Activated naive CD4-positive, alpha-beta T cell treated with anti-CD3 and anti-CD28 coated beads for 36 hours (primary cell): ENCODE data around the gene CAMKK1. TPM values are rescaled to one million over a fixed set of nuclear protein-coding genes. Genes with fewer than 3 reads are reported as not detected.

Source experiments
- CTCF ChIA-PET: fragments of 350-600 bp; sonication (Branson Sonifier 250); formaldehyde crosslinking; loops from one replicate; lab custom pipeline; 2021; ENCODE audit warnings: antibody characterized with exemption; lab: Charles Lee
- DNase-seq: peaks from one replicate; pipeline ENCODE4 v3.0.0-alpha.2; 2020
- H3K27ac Mint-ChIP-seq: one replicate; pipeline ENCODE4 v1.8.0; 2021; ENCODE audit warnings: mild to moderate bottlenecking, mixed read lengths
- H3K27me3 Mint-ChIP-seq: one replicate; pipeline ENCODE4 v1.8.0; 2021; ENCODE audit warnings: low read depth, mixed read lengths
- H3K36me3 Mint-ChIP-seq: one replicate; pipeline ENCODE4 v1.8.0; 2021; ENCODE audit warnings: low read depth, mixed read lengths
- H3K4me1 Mint-ChIP-seq: one replicate; pipeline ENCODE4 v1.8.0; 2021; ENCODE audit warnings: low read depth, mixed read lengths
- H3K4me3 Mint-ChIP-seq: one replicate; pipeline ENCODE4 v1.8.0; 2021; ENCODE audit warnings: mild to moderate bottlenecking, moderate library complexity, mixed read lengths
- H3K9me3 Mint-ChIP-seq: one replicate; pipeline ENCODE4 v1.8.0; 2021; ENCODE audit warnings: mixed read lengths
- intact Hi-C: fragments of 100-400 bp; cut with micrococcal nuclease; formaldehyde crosslinking; loops from one replicate; pipeline ENCODE4 v1.15.1; 2023
- total RNA-seq, 2 experiments: library from RNA; stranded (reverse); gene quantifications; one replicate each; pipeline ENCODE4 v1.2.3, GENCODE V29; 2021

The CAMKK1 gene
- total RNA-seq, 2 experiments from 2014 or later = 2.4 to 2.7 TPM

GRCh38 chr17:3924512-3925350 lies 31.9 kb upstream of the CAMKK1 start:
- intact Hi-C loops = no loop called here
- DNase-seq = no peak
- Mint-ChIP-seq H3K4me3 (no peak overlapping the region), H3K27ac (no peak overlapping the region), H3K9me3 (no peaks in the 10 kb centered on the region), H3K36me3 (no peaks in the 10 kb centered on the region), H3K4me1 (no peaks in the 10 kb centered on the region), H3K27me3 (no peaks in the 10 kb centered on the region)
- CTCF ChIA-PET = interaction anchor here (0.7 kb wide), 1 partner anchor 11 kb away, joined by 3 read pairs; no protein-coding TSS in a partner anchor

GRCh38 chr17:3923466-3924190 lies 30.8 kb upstream of the CAMKK1 start:
- intact Hi-C loops = no loop called here
- CTCF ChIA-PET = interaction anchor here (0.8 kb wide), 1 partner anchor 10 kb away, joined by 5 read pairs; no protein-coding TSS in a partner anchor
- no peak overlapping the region for H3K27ac Mint-ChIP-seq
- no peak overlapping the region for H3K4me3 Mint-ChIP-seq
- H3K27me3 Mint-ChIP-seq = no peaks in the 10 kb centered on the region
- DNase-seq = no peak
- H3K9me3 Mint-ChIP-seq = no peaks in the 10 kb centered on the region
- no peaks in the 10 kb centered on the region for H3K4me1 Mint-ChIP-seq
- H3K36me3 Mint-ChIP-seq = no peaks in the 10 kb centered on the region

DNA sequence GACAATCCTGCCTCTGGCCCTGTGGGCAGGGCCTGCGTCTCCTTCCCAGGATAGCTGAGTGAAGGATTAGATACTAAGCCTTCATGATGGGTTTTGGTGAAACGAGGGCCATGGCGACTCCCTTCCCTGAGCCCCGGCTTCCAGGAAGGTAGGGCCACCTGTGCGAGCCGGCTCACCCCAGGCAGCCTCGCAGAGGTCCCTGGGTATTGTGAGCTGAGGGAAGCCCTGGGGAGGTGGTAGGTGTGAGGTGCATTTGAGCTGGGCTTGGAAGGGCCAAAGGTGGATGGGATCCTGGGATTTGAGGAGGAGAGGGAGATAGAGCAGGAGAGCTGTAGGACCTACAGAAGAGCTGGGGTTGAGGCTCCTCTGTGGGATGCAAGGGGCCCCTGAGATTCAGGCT lies 29.9 kb upstream of the CAMKK1 start:
- Mint-ChIP-seq H3K4me1 (no peaks in the 10 kb centered on the region), H3K36me3 (no peaks in the 10 kb centered on the region), H3K27me3 (no peaks in the 10 kb centered on the region), H3K27ac (no peak overlapping the region), H3K4me3 (no peak overlapping the region), H3K9me3 (no peaks in the 10 kb centered on the region)
- intact Hi-C loops = no loop called here
- CTCF ChIA-PET = interaction anchor here (0.8 kb wide), 1 partner anchor 9 kb away, joined by 5 read pairs; no protein-coding TSS in a partner anchor
- DNase-seq = no peak

GRCh38 chr17:3921502-3922319 lies 28.9 kb upstream of the CAMKK1 start:
- no peaks in the 10 kb centered on the region for H3K27me3 Mint-ChIP-seq
- H3K4me1 Mint-ChIP-seq = peaks cover 4% of the 10 kb centered on the region
- no peak overlapping the region for H3K4me3 Mint-ChIP-seq
- H3K9me3 Mint-ChIP-seq = no peaks in the 10 kb centered on the region
- H3K36me3 Mint-ChIP-seq = no peaks in the 10 kb centered on the region
- no peak for DNase-seq
- CTCF ChIA-PET = interaction anchor here (0.8 to 1.3 kb wide), 2 partner anchors 8 to 184 kb away, joined by 3 to 6 read pairs; no protein-coding TSS in a partner anchor
- no peak overlapping the region for H3K27ac Mint-ChIP-seq
- intact Hi-C loops = no loop called here

GRCh38 chr17:3921006-3921405 lies 28.2 kb upstream of the CAMKK1 start:
- Mint-ChIP-seq H3K27ac (no peak overlapping the region), H3K9me3 (no peaks in the 10 kb centered on the region), H3K27me3 (no peaks in the 10 kb centered on the region), H3K4me1 (peaks cover 11% of the 10 kb centered on the region), H3K4me3 (no peak overlapping the region), H3K36me3 (no peaks in the 10 kb centered on the region)
- CTCF ChIA-PET = interaction anchor here (0.6 to 1.3 kb wide), 3 partner anchors 7 to 184 kb away, joined by 3 to 6 read pairs (median 5); no protein-coding TSS in a partner anchor
- DNase-seq = no peak
- intact Hi-C loops = no loop called here

GRCh38 chr17:3919123-3919624 lies 26.3 kb upstream of the CAMKK1 start:
- H3K9me3 Mint-ChIP-seq = no peaks in the 10 kb centered on the region
- intact Hi-C loops = loop anchor here (10.0 kb wide), 1 partner anchor 496 kb away; no protein-coding TSS in a partner anchor
- DNase-seq = no peak
- no peak overlapping the region for H3K4me3 Mint-ChIP-seq
- no peaks in the 10 kb centered on the region for H3K36me3 Mint-ChIP-seq
- no peaks in the 10 kb centered on the region for H3K27me3 Mint-ChIP-seq
- H3K4me1 Mint-ChIP-seq = peaks cover 21% of the 10 kb centered on the region
- CTCF ChIA-PET = no interaction called here
- H3K27ac Mint-ChIP-seq = no peak overlapping the region

- intact Hi-C loops = loop anchor here (10.0 kb wide), 1 partner anchor 496 kb away; no protein-coding TSS in a partner anchor
- no peak for DNase-seq
- CTCF ChIA-PET = no interaction called here
These were observed 25.7 kb upstream of the CAMKK1 start for GRCh38 chr17:3918372-3919122.

DNA sequence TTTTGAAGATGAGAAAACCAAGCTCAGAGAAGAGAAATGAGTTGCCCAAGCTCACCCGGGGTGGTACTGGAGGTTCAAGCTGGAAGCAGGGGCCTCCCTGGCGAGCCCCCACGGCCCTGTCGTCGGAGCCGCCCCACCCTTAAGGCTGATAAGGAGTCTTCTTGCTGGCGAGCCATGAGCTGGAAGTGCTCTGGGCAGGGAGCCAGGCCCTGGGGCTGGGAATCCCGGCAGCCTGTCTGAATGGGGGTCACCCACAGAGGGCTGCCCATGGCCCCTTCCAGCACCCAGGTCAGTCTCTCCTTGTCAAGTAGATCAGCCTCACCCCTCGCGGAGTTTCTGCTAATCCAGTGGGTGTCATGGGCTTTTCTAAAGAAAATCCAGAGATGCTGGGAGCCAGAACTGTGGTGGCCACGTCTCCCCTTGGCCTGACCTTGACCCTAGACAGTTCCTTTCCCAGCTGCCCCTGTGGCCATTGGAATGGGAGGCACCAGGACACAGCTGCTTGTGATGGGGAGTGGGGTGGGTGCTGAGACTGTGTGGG lies 24.6 kb upstream of the CAMKK1 start:
- intact Hi-C loops = loop anchor here (10.0 kb wide), 1 partner anchor 497 kb away; no protein-coding TSS in a partner anchor
- H3K4me3 Mint-ChIP-seq = no peak overlapping the region

More at GRCh38 chr17:3918372-3919122, 25.7 kb upstream of the CAMKK1 start:
- no peaks in the 10 kb centered on the region for H3K9me3 Mint-ChIP-seq
- H3K4me3 Mint-ChIP-seq = no peak overlapping the region
- H3K27ac Mint-ChIP-seq = no peak overlapping the region
- H3K4me1 Mint-ChIP-seq = peaks cover 28% of the 10 kb centered on the region
- no peaks in the 10 kb centered on the region for H3K36me3 Mint-ChIP-seq
- no peaks in the 10 kb centered on the region for H3K27me3 Mint-ChIP-seq

DNA sequence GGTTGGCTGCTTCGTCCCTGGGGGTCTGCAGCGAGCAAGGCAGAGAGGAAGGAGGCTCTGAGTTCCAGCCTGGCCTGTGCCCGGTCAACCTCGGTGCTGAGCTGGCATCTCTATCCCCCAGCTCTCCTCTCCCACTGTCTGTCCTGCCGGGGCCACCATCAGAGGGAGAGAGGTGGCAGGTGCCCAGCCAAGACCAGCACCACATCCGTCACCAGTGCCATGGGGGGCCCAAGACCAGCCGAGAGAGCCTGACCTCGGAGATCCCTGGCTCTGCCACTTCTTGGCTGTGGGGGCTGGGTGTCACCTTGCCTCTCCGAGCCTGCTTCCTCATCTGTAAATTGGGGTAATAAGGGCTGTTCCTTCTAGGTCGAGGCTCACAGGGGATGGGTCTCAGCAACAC lies 24.0 kb upstream of the CAMKK1 start:
- CTCF ChIA-PET = interaction anchor here (1.0 to 1.6 kb wide), 5 partner anchors 33 to 158 kb away, joined by 3 to 6 read pairs (median 3); no protein-coding TSS in a partner anchor
- peaks cover 34% of the 10 kb centered on the region for H3K4me1 Mint-ChIP-seq
- no peaks in the 10 kb centered on the region for H3K36me3 Mint-ChIP-seq
- H3K27ac Mint-ChIP-seq = peak overlapping the region; percentile 50
- no peaks in the 10 kb centered on the region for H3K27me3 Mint-ChIP-seq
- no peak for DNase-seq
- H3K4me3 Mint-ChIP-seq = no peak overlapping the region
- no peaks in the 10 kb centered on the region for H3K9me3 Mint-ChIP-seq
- intact Hi-C loops = loop anchor here (10.0 kb wide), 1 partner anchor 498 kb away; no protein-coding TSS in a partner anchor

More for the DNA sequence above, 24.6 kb upstream of the CAMKK1 start:
- DNase-seq = no peak
- CTCF ChIA-PET = interaction anchor here (1.0 to 1.6 kb wide), 3 partner anchors 34 to 88 kb away, joined by 3 to 6 read pairs (median 6); no protein-coding TSS in a partner anchor
- peaks cover 31% of the 10 kb centered on the region for H3K4me1 Mint-ChIP-seq
- H3K36me3 Mint-ChIP-seq = no peaks in the 10 kb centered on the region
- no peak overlapping the region for H3K27ac Mint-ChIP-seq
- no peaks in the 10 kb centered on the region for H3K27me3 Mint-ChIP-seq
- H3K9me3 Mint-ChIP-seq = no peaks in the 10 kb centered on the region

- CTCF ChIA-PET = interaction anchor here (1.0 to 3.4 kb wide), 7 partner anchors 32 to 158 kb away, joined by 3 to 16 read pairs (median 3); no protein-coding TSS in a partner anchor
- Mint-ChIP-seq H3K27ac (peak within 1 kb of the TSS; percentile 50), H3K9me3 (no peaks in the 10 kb centered on the region), H3K4me3 (no peak within 1 kb of the TSS), H3K27me3 (no peaks in the 10 kb centered on the region), H3K36me3 (no peaks in the 10 kb centered on the region), H3K4me1 (peaks cover 40% of the 10 kb centered on the region)
- DNase-seq = peak; percentile 62
- intact Hi-C loops = loop anchor here (10.0 kb wide), 1 partner anchor 499 kb away; no protein-coding TSS in a partner anchor
These were observed 23.3 kb upstream of the CAMKK1 start, which contains the start of gene P2RX1 for GRCh38 chr17:3915995-3916696. P2RX1 (minus strand) TSS chr17:3916465; CDS start chr17:3916225, 240 bp downstream.
